GM13977 (cell line): Measurements from ENCODE around the gene CCDC91.
"Not testable (repeated sequence)": the region's sequence is repeated elsewhere in the genome, so short reads cannot be mapped to it uniquely, and the experiment has no call there.

Source experiments
- DNase-seq: peaks from one replicate; pipeline ENCODE4 v3.0.0; 2012; ENCODE audit warnings: low spot score
- CTCF ChIP-seq: IDR thresholded peaks from 2 replicates; pipeline ENCODE4 v1.5.1; 2012; ENCODE audit warnings: mild to moderate bottlenecking, control low read depth; ENCODE audit not compliant: insufficient read depth; ENCODE audit errors: extremely low read depth, missing control alignments
- in situ Hi-C: fragments of 300-500 bp; cut with MboI; formaldehyde crosslinking; loops from one replicate; pipeline ENCODE4 v1.12.0; 2022; ENCODE audit warnings: low sequenced_read_pairs, low pct_unique_long_range_greater_than_20kb, mixed read lengths, inconsistent platforms; ENCODE audit not compliant: unreplicated experiment

The CCDC91 gene

GRCh38 chr12:28320353-28320752 lies 130.1 kb downstream of the CCDC91 start:
- no peak for DNase-seq
- no peak for TF ChIP-seq CTCF
- in situ Hi-C loops: no loop called here

- no peak for TF ChIP-seq CTCF
- DNase-seq: no peak
- in situ Hi-C loops: no loop called here
Measured at GRCh38 chr12:28327722-28328121, 137.5 kb downstream of the CCDC91 start.

- no peak for TF ChIP-seq CTCF
- DNase-seq: no peak
- in situ Hi-C loops: no loop called here
Measured at GRCh38 chr12:28328967-28329366, 138.7 kb downstream of the CCDC91 start.

GRCh38 chr12:28329727-28330126 lies 139.5 kb downstream of the CCDC91 start:
- in situ Hi-C loops, DNase-seq: not testable (repeated sequence)

- in situ Hi-C loops: not testable (repeated sequence)
Measured at GRCh38 chr12:28330232-28330631, 140.0 kb downstream of the CCDC91 start.

GRCh38 chr12:28331130-28331529 lies 140.9 kb downstream of the CCDC91 start:
- no peak for DNase-seq
- no peak for TF ChIP-seq CTCF
- in situ Hi-C loops: no loop called here

More at GRCh38 chr12:28330232-28330631, 140.0 kb downstream of the CCDC91 start:
- DNase-seq: not testable (repeated sequence)

- TF ChIP-seq CTCF: no peak
- DNase-seq: no peak
- in situ Hi-C loops: no loop called here
Measured at GRCh38 chr12:28340261-28341045, 150.2 kb downstream of the CCDC91 start.

- no peak for DNase-seq
- TF ChIP-seq CTCF: no peak
- in situ Hi-C loops: no loop called here
Measured at GRCh38 chr12:28343713-28344112, 153.5 kb downstream of the CCDC91 start.
